IPS-18c (cell line): ENCODE results near the gene ITM2C.

ENCODE experiments used
- H3K4me3 ChIP-seq: 2 replicates; pipeline ENCODE4 v1.7.0; 2013; ENCODE audit warnings: low read depth, mild to moderate bottlenecking, low read length, moderate library complexity; ENCODE audit not compliant: insufficient read depth
- H3K9me3 ChIP-seq: one replicate; pipeline ENCODE4 v1.6.1; 2013; ENCODE audit warnings: mild to moderate bottlenecking, low read length, moderate library complexity; ENCODE audit not compliant: control insufficient read depth, insufficient read depth

Gene ITM2C

GRCh38 chr2:230896346-230897115 lies 31.8 kb downstream of the ITM2C start:
- no peaks in the 10 kb centered on the region for H3K9me3 ChIP-seq
- H3K4me3 ChIP-seq: no peak overlapping the region

- Histone ChIP-seq H3K9me3 (no peaks in the 10 kb centered on the region), H3K4me3 (no peak overlapping the region)
Observed at GRCh38 chr2:230898016-230898712, 33.4 kb downstream of the ITM2C start.

- H3K4me3 ChIP-seq: no peak overlapping the region
Observed at GRCh38 chr2:230898713-230899091, 34.0 kb downstream of the ITM2C start.

GRCh38 chr2:230899287-230899686 lies 34.5 kb downstream of the ITM2C start:
- Histone ChIP-seq H3K9me3 (no peaks in the 10 kb centered on the region), H3K4me3 (no peak overlapping the region)

More at GRCh38 chr2:230898713-230899091, 34.0 kb downstream of the ITM2C start:
- no peaks in the 10 kb centered on the region for H3K9me3 ChIP-seq

GRCh38 chr2:230899786-230900185 lies 35.0 kb downstream of the ITM2C start:
- no peak overlapping the region for H3K4me3 ChIP-seq

GRCh38 chr2:230900336-230900995 lies 35.7 kb downstream of the ITM2C start:
- H3K9me3 ChIP-seq: no peaks in the 10 kb centered on the region
- no peak overlapping the region for H3K4me3 ChIP-seq

More at GRCh38 chr2:230899786-230900185, 35.0 kb downstream of the ITM2C start:
- H3K9me3 ChIP-seq: no peaks in the 10 kb centered on the region

GRCh38 chr2:230901006-230901405 lies 36.3 kb downstream of the ITM2C start:
- no peaks in the 10 kb centered on the region for H3K9me3 ChIP-seq
- no peak overlapping the region for H3K4me3 ChIP-seq

- Histone ChIP-seq H3K4me3 (no peak overlapping the region), H3K9me3 (no peaks in the 10 kb centered on the region)
Observed at GRCh38 chr2:230902180-230902899, 37.6 kb downstream of the ITM2C start.

- Histone ChIP-seq H3K9me3 (no peaks in the 10 kb centered on the region), H3K4me3 (no peak overlapping the region)
Observed at GRCh38 chr2:230903231-230904150, 38.7 kb downstream of the ITM2C start.

GRCh38 chr2:230904856-230905447 lies 40.2 kb downstream of the ITM2C start:
- Histone ChIP-seq H3K9me3 (no peaks in the 10 kb centered on the region), H3K4me3 (no peak overlapping the region)

- H3K4me3 ChIP-seq: no peak overlapping the region
- no peaks in the 10 kb centered on the region for H3K9me3 ChIP-seq
Observed at GRCh38 chr2:230905448-230906421, 41.0 kb downstream of the ITM2C start.

GRCh38 chr2:230906471-230907230 lies 41.9 kb downstream of the ITM2C start:
- no peak overlapping the region for H3K4me3 ChIP-seq

GRCh38 chr2:230907361-230908091 lies 42.8 kb downstream of the ITM2C start:
- H3K9me3 ChIP-seq: no peaks in the 10 kb centered on the region
- H3K4me3 ChIP-seq: no peak overlapping the region

More at GRCh38 chr2:230906471-230907230, 41.9 kb downstream of the ITM2C start:
- H3K9me3 ChIP-seq: no peaks in the 10 kb centered on the region

GRCh38 chr2:230908092-230908594 lies 43.4 kb downstream of the ITM2C start:
- H3K4me3 ChIP-seq: no peak overlapping the region
- H3K9me3 ChIP-seq: no peaks in the 10 kb centered on the region
